Mononuclear cell (primary cell): ENCODE results near the gene MRPL2. TPM values are rescaled to one million over a fixed set of nuclear protein-coding genes. Genes with fewer than 3 reads are reported as not detected.

Experiments used
- H3K27me3 ChIP-seq: 2 replicates; pipeline ENCODE4 v1.6.0; 2011; ENCODE audit warnings: low read length, control low read depth; ENCODE audit not compliant: insufficient read depth
- H3K4me1 ChIP-seq: 2 replicates; pipeline ENCODE4 v1.5.1; 2011; ENCODE audit warnings: mild to moderate bottlenecking, low read length, control low read depth; ENCODE audit not compliant: insufficient read depth
- H3K4me3 ChIP-seq: 2 replicates; pipeline ENCODE4 v1.5.1; 2011; ENCODE audit warnings: mild to moderate bottlenecking, low read length, moderate library complexity
- H3K9me3 ChIP-seq: 2 replicates; pipeline ENCODE4 v1.5.1; 2011; ENCODE audit warnings: low read depth, mild to moderate bottlenecking, control low read depth, low read length
- total RNA-seq: library from RNA; depleted of rRNA; stranded (reverse); fragments of >200 nt; gene quantifications from one replicate; pipeline ENCODE4 v1.2.3, GENCODE V29; 2012

The MRPL2 gene
- total RNA-seq, 1 donor: 5.7 TPM

GRCh38 chr6:43074847-43075669 is 15.8 kb upstream of the MRPL2 start:
- Histone ChIP-seq H3K27me3 (peaks cover 16% of the 10 kb centered on the region), H3K4me3 (no peak overlapping the region), H3K9me3 (no peaks in the 10 kb centered on the region), H3K4me1 (peaks cover 10% of the 10 kb centered on the region)

GRCh38 chr6:43070028-43070632 is 10.9 kb upstream of the MRPL2 start:
- Histone ChIP-seq H3K4me1 (no peaks in the 10 kb centered on the region), H3K4me3 (no peak overlapping the region), H3K9me3 (no peaks in the 10 kb centered on the region), H3K27me3 (no peaks in the 10 kb centered on the region)

- Histone ChIP-seq H3K4me3 (no peak overlapping the region), H3K4me1 (peaks cover 20% of the 10 kb centered on the region), H3K27me3 (no peaks in the 10 kb centered on the region), H3K9me3 (no peaks in the 10 kb centered on the region)
These were observed 3.6 kb upstream of the MRPL2 start for GRCh38 chr6:43062818-43063217.

- Histone ChIP-seq H3K4me3 (no peak overlapping the region), H3K4me1 (peaks cover 20% of the 10 kb centered on the region), H3K27me3 (no peaks in the 10 kb centered on the region), H3K9me3 (no peaks in the 10 kb centered on the region)
These were observed 2.6 kb upstream of the MRPL2 start for GRCh38 chr6:43061861-43062260.

- H3K9me3 ChIP-seq: no peaks in the 10 kb centered on the region
- no peaks in the 10 kb centered on the region for H3K27me3 ChIP-seq
- H3K4me3 ChIP-seq: no peak overlapping the region
- H3K4me1 ChIP-seq: peaks cover 20% of the 10 kb centered on the region
These were observed 1.8 kb upstream of the MRPL2 start for GRCh38 chr6:43060755-43061633.

GRCh38 chr6:43060034-43060754 is 960 bp upstream of the MRPL2 start:
- H3K9me3 ChIP-seq: no peaks in the 10 kb centered on the region
- H3K4me3 ChIP-seq: peak overlapping the region; percentile 73
- H3K4me1 ChIP-seq: peaks cover 20% of the 10 kb centered on the region
- H3K27me3 ChIP-seq: no peaks in the 10 kb centered on the region

- Histone ChIP-seq H3K4me1 (peaks cover 20% of the 10 kb centered on the region), H3K27me3 (no peaks in the 10 kb centered on the region), H3K9me3 (no peaks in the 10 kb centered on the region), H3K4me3 (peak overlapping the region; percentile 73)
These were observed 703 bp downstream of the MRPL2 start for GRCh38 chr6:43058531-43058930.

- no peak overlapping the region for H3K4me3 ChIP-seq
- no peaks in the 10 kb centered on the region for H3K27me3 ChIP-seq
- H3K4me1 ChIP-seq: peaks cover 31% of the 10 kb centered on the region
- no peaks in the 10 kb centered on the region for H3K9me3 ChIP-seq
These were observed 3.3 kb downstream of the MRPL2 start for GRCh38 chr6:43055966-43056365.

GRCh38 chr6:43054206-43054943 is 4.9 kb downstream of the MRPL2 start:
- no peaks in the 10 kb centered on the region for H3K27me3 ChIP-seq
- peak overlapping the region; percentile 63 for H3K4me3 ChIP-seq
- peaks cover 22% of the 10 kb centered on the region for H3K4me1 ChIP-seq
- H3K9me3 ChIP-seq: no peaks in the 10 kb centered on the region

- H3K4me3 ChIP-seq: peak within 1 kb of the TSS; percentile 63
- H3K4me1 ChIP-seq: peaks cover 19% of the 10 kb centered on the region
- no peaks in the 10 kb centered on the region for H3K9me3 ChIP-seq
- H3K27me3 ChIP-seq: no peaks in the 10 kb centered on the region
These were observed 5.6 kb downstream of the MRPL2 start, which contains the start of gene CUL7 for GRCh38 chr6:43053545-43054205. CUL7 (minus strand) TSS chr6:43053851; CDS start chr6:43052788, 1,063 bp downstream.

GRCh38 chr6:43052842-43053544 is 6.2 kb downstream of the MRPL2 start:
- H3K27me3 ChIP-seq: no peaks in the 10 kb centered on the region
- peak overlapping the region; percentile 63 for H3K4me3 ChIP-seq
- peaks cover 12% of the 10 kb centered on the region for H3K4me1 ChIP-seq
- H3K9me3 ChIP-seq: no peaks in the 10 kb centered on the region

- Histone ChIP-seq H3K9me3 (no peaks in the 10 kb centered on the region), H3K27me3 (no peaks in the 10 kb centered on the region), H3K4me1 (peaks cover 10% of the 10 kb centered on the region), H3K4me3 (no peak overlapping the region)
These were observed 6.9 kb downstream of the MRPL2 start for GRCh38 chr6:43052225-43052841.

- H3K27me3 ChIP-seq: no peaks in the 10 kb centered on the region
- no peak overlapping the region for H3K4me3 ChIP-seq
- H3K4me1 ChIP-seq: peaks cover 10% of the 10 kb centered on the region
- no peaks in the 10 kb centered on the region for H3K9me3 ChIP-seq
These were observed 8.3 kb downstream of the MRPL2 start for GRCh38 chr6:43050981-43051380.
